GM12878 (cell line): ENCODE measurements around the gene PASK. TPM values are rescaled to one million over a fixed set of nuclear protein-coding genes. Genes with fewer than 3 reads are reported as not detected.

Experiments
- BCL3 ChIP-seq: IDR thresholded peaks from 2 replicates; pipeline ENCODE4 v1.6.1; 2011; ENCODE audit warnings: borderline replicate concordance, low read depth, mild to moderate bottlenecking, moderate library complexity, low read length; ENCODE audit not compliant: insufficient read depth, poor library complexity, severe bottlenecking
- CREM ChIP-seq: IDR thresholded peaks from 2 replicates; pipeline ENCODE4 v1.6.1; 2014; ENCODE audit warnings: antibody characterized with exemption, low read depth
- CUX1 ChIP-seq: IDR thresholded peaks from 2 replicates; pipeline ENCODE4 v1.6.1; 2012; ENCODE audit warnings: improper control_type of control experiment, low read depth, low read length; ENCODE audit not compliant: insufficient replicate concordance
- IKZF1 ChIP-seq: fragments of 450-650 bp; conservative IDR thresholded peaks from 2 replicates; pipeline ENCODE4 v1.6.1; 2017; ENCODE audit warnings: antibody characterized with exemption, mild to moderate bottlenecking
- IRF3 ChIP-seq: fragments of 450-650 bp; IDR thresholded peaks from 2 replicates; pipeline ENCODE4 v1.6.1; 2014; ENCODE audit warnings: mild to moderate bottlenecking
- PRDM15 ChIP-seq: fragments of 450-650 bp; formaldehyde crosslinking; IDR thresholded peaks from 2 replicates; pipeline ENCODE4 v1.4.0; 2020; ENCODE audit warnings: mild to moderate bottlenecking, moderate library complexity
- ZBTB40 ChIP-seq: fragments of 450-650 bp; IDR thresholded peaks from 2 replicates; pipeline ENCODE4 v1.6.1; 2016; ENCODE audit warnings: mild to moderate bottlenecking, moderate library complexity, borderline replicate concordance
- polyA plus RNA-seq, 11 experiments: library from polyadenylated mRNA; depleted of rRNA in 4 of 11; unstranded in 6 of 11; stranded (reverse) in 5 of 11; fragments of >200 nt; fragmentation: Nextera tagmentation in 4 of 11; fragmentation: Illumina TruSeq in 1 of 11; extraction: Ambion mirVana in 4 of 11; extraction: Trizol in 1 of 11; gene quantifications; 1 replicate in 1 of 11; 2 replicates in 10 of 11; pipeline versions ENCODE4 v1.2.1 to v1.2.3, GENCODE V29; 2011 to 2016; ENCODE audit warnings: inconsistent platforms in 2 of 11, missing spikeins in 2 of 11, low read depth in 1 of 11
- total RNA-seq, 4 experiments: library from RNA; depleted of rRNA in 3 of 4; stranded (reverse); fragments of >200 nt in 3 of 4; fragmentation: Illumina TruSeq in 1 of 4; extraction: Trizol in 1 of 4; gene quantifications; 2 replicates each; pipeline versions ENCODE4 v1.2.1 to v1.2.3, GENCODE V29; 2013 to 2021

The PASK gene
- total and polyA plus RNA-seq, 10 of the 15 experiments (the other 5 are each of a cell fraction or from before 2014, with no cell fraction given) = 9.6 to 62.2 (median 28.5) TPM

- TF ChIP-seq ZBTB40 (no peak), BCL3 (peak; percentile 26), CREM (peak; percentile 78), IKZF1 (peak; percentile 84), IRF3 (no peak), CUX1 (no peak), PRDM15 (CRISPR knock-in tag) (no peak)
Measured at GRCh38 chr2:241087420-241088268, 61.6 kb downstream of the PASK start (continued).
